ENCODE results near the gene LCMT2.

Gene LCMT2

GRCh38 chr15:43312378-43312777 lies 18.0 kb downstream of the LCMT2 start:
- Histone ChIP-seq H3K4me3 (replicated peaks; ENCODE audit: insufficient read depth, low read length) (no peak overlapping the region), H3K27me3 (ENCODE audit: insufficient read depth, poor library complexity, severe bottlenecking) (peaks cover 7% of the 10 kb centered on the region), H3K27ac (replicated peaks) (no peak overlapping the region)
- no peak for TF ChIP-seq POLR2AphosphoS5 (IDR thresholded peaks at IDR 0.05; ENCODE audit: low read depth)
- DNase-seq (ENCODE audit: low read depth in 1 of 2, low spot score in 1 of 2), result no peak

GRCh38 chr15:43302205-43302817 lies 28.1 kb downstream of the LCMT2 start, which contains the start of gene TGM7:
TSS of gene TGM7 (minus strand) at chr15:43302255.
- DNase-seq (ENCODE audit: low read depth in 1 of 2, low spot score in 1 of 2), result no peak
- H3K27ac ChIP-seq (replicated peaks), result no peak within 1 kb of the TSS
- no peak for TF ChIP-seq SPI1 (IDR thresholded peaks at IDR 0.05; ENCODE audit: borderline replicate concordance, low read depth)
- no peak for TF ChIP-seq POLR2AphosphoS5 (IDR thresholded peaks at IDR 0.05; ENCODE audit: low read depth)
- no peak for TF ChIP-seq GABPA (IDR thresholded peaks at IDR 0.05; ENCODE audit: low read depth)
- TF ChIP-seq, protein P1, sequence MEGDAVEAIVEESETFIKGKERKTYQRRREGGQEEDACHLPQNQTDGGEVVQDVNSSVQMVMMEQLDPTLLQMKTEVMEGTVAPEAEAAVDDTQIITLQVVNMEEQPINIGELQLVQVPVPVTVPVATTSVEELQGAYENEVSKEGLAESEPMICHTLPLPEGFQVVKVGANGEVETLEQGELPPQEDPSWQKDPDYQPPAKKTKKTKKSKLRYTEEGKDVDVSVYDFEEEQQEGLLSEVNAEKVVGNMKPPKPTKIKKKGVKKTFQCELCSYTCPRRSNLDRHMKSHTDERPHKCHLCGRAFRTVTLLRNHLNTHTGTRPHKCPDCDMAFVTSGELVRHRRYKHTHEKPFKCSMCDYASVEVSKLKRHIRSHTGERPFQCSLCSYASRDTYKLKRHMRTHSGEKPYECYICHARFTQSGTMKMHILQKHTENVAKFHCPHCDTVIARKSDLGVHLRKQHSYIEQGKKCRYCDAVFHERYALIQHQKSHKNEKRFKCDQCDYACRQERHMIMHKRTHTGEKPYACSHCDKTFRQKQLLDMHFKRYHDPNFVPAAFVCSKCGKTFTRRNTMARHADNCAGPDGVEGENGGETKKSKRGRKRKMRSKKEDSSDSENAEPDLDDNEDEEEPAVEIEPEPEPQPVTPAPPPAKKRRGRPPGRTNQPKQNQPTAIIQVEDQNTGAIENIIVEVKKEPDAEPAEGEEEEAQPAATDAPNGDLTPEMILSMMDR (IDR thresholded peaks at IDR 0.05; ENCODE audit: insufficient read depth, low read length), result no peak
- TF ChIP-seq REST (IDR thresholded peaks at IDR 0.05; ENCODE audit: insufficient replicate concordance, low read depth), result no peak
- H3K4me3 ChIP-seq (replicated peaks; ENCODE audit: insufficient read depth, low read length), result no peak within 1 kb of the TSS
- peaks cover 4% of the 10 kb centered on the region for H3K27me3 ChIP-seq (ENCODE audit: insufficient read depth, poor library complexity, severe bottlenecking)

DNA sequence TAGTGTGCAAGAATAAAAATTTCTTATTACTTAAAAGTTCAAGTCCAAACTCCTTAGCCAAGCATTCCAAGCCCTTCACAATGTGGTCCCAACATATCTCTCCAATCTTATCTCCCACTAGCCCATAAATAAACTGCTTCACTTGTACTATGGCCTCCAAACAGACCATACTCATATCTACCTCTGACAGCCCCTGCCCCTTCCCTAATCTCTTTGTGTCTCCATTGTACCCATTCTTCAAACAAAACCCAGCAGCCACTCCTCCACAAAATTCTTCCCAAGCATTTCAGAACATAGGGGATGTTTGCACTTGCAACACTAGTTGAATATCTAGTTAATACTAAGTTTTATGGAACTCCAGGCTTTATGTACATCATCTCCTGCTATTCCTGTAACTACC lies 30.5 kb downstream of the LCMT2 start:
- H3K4me3 ChIP-seq (replicated peaks; ENCODE audit: insufficient read depth, low read length), result no peak overlapping the region
- peaks cover 4% of the 10 kb centered on the region for H3K27me3 ChIP-seq (ENCODE audit: insufficient read depth, poor library complexity, severe bottlenecking)
- H3K27ac ChIP-seq (replicated peaks), result no peak overlapping the region
- DNase-seq (ENCODE audit: low read depth in 1 of 2, low spot score in 1 of 2), result no peak
- TF ChIP-seq GABPA (IDR thresholded peaks at IDR 0.05; ENCODE audit: low read depth) (no peak), POLR2AphosphoS5 (IDR thresholded peaks at IDR 0.05; ENCODE audit: low read depth) (no peak), REST (IDR thresholded peaks at IDR 0.05; ENCODE audit: insufficient replicate concordance, low read depth) (no peak), SPI1 (IDR thresholded peaks at IDR 0.05; ENCODE audit: borderline replicate concordance, low read depth) (no peak)
- TF ChIP-seq, protein P1 (IDR thresholded peaks at IDR 0.05; ENCODE audit: insufficient read depth, low read length), result no peak

DNA sequence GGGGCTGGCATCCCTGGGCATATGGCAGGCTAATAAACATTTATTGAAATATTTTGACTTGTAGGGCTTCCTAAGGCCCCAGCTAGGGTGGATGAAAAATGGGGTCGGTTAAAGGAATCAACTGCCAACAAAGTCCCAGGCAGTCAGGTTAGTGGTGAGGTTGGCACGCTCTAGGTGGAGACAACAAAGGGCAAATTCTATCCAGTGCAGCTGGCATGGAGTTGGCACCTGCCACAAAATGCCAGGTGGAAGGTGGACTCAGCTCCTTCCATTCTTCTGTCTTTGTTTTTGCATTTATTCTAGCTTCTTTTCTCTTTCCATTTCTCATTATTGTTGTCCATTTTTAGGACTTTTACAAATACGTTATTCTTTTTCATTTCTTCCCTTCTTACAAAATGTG lies 31.0 kb downstream of the LCMT2 start:
- Histone ChIP-seq H3K27ac (replicated peaks) (no peak overlapping the region), H3K27me3 (ENCODE audit: insufficient read depth, poor library complexity, severe bottlenecking) (peaks cover 2% of the 10 kb centered on the region), H3K4me3 (replicated peaks; ENCODE audit: insufficient read depth, low read length) (no peak overlapping the region)
- DNase-seq (ENCODE audit: low read depth in 1 of 2, low spot score in 1 of 2), result no peak
- TF ChIP-seq, protein P1 (IDR thresholded peaks at IDR 0.05; ENCODE audit: insufficient read depth, low read length), result no peak
- TF ChIP-seq GABPA (IDR thresholded peaks at IDR 0.05; ENCODE audit: low read depth) (no peak), REST (IDR thresholded peaks at IDR 0.05; ENCODE audit: insufficient replicate concordance, low read depth) (no peak), SPI1 (IDR thresholded peaks at IDR 0.05; ENCODE audit: borderline replicate concordance, low read depth) (no peak), POLR2AphosphoS5 (IDR thresholded peaks at IDR 0.05; ENCODE audit: low read depth) (no peak)
